ENCODE measurements around the gene EPHA6.

EPHA6 gene

DNA sequence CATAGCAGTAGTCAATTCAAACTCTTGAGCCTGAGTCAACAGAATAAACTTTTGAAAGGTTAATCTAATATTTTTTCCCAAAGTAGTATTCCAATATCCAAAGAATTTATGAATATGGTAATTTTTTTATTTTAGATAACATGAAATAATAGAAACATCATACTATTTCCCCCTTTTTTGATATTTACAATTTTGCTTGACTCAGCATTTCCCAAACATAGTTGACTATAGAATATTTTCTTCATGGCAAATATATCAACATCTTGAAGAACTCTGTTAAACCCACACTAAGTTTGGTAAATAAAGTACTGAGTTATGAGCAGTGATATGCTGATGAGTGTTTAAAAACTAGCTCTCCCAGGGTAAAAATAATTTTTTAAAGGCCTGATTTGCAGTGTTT lies 570.2 kb downstream of the EPHA6 start:
- Histone ChIP-seq H2BK12ac (ENCODE audit: low read length in 2 of 2) (no peak overlapping the region), H3K4me2 (ENCODE audit: low read length, poor library complexity, severe bottlenecking) (no peak overlapping the region), H4K91ac (ENCODE audit: low read length) (no peak overlapping the region), H3K79me1 (replicated peaks; ENCODE audit: low read length, poor library complexity, severe bottlenecking) (no peaks in the 10 kb centered on the region), H3K9ac (ENCODE audit: low read length) (no peak overlapping the region), H3K4me1 (ENCODE audit: control insufficient read depth, insufficient read depth, low read depth, low read length) (no peaks in the 10 kb centered on the region), H3K9me3 (ENCODE audit: control insufficient read depth, low read length) (no peaks in the 10 kb centered on the region), H3K27me3 (ENCODE audit: control insufficient read depth in 1 of 2, insufficient read depth in 1 of 2, low read length in 2 of 2) (no peaks in the 10 kb centered on the region), H2BK120ac (ENCODE audit: low read depth, low read length) (no peak overlapping the region), H2BK5ac (ENCODE audit: low read depth, low read length, poor library complexity, severe bottlenecking) (no peak overlapping the region), H3K27ac (ENCODE audit: low read length, poor library complexity, severe bottlenecking) (no peak overlapping the region), H3K4me3 (ENCODE audit: insufficient read depth in 1 of 2, low read depth in 1 of 2, low read length in 2 of 2) (no peak overlapping the region), H3K14ac (ENCODE audit: low read length in 2 of 2) (no peak overlapping the region), H2AFZ (ENCODE audit: low read depth, low read length) (no peak overlapping the region), H4K8ac (ENCODE audit: low read length) (no peak overlapping the region), H2AK5ac (ENCODE audit: low read length, severe bottlenecking) (no peak overlapping the region), H3K23ac (ENCODE audit: low read length in 2 of 2) (no peak overlapping the region), H3K4ac (ENCODE audit: low read depth in 1 of 2, low read length in 2 of 2) (no peak overlapping the region), H3K18ac (ENCODE audit: low read depth in 1 of 2, low read length in 2 of 2) (no peak overlapping the region), H2BK15ac (ENCODE audit: low read depth, poor library complexity, severe bottlenecking) (no peak overlapping the region), H3K36me3 (ENCODE audit: control insufficient read depth in 1 of 2, insufficient read depth in 2 of 2, low read depth in 1 of 2, low read length in 2 of 2) (no peaks in the 10 kb centered on the region)
- DNase-seq, result no peak

DNA sequence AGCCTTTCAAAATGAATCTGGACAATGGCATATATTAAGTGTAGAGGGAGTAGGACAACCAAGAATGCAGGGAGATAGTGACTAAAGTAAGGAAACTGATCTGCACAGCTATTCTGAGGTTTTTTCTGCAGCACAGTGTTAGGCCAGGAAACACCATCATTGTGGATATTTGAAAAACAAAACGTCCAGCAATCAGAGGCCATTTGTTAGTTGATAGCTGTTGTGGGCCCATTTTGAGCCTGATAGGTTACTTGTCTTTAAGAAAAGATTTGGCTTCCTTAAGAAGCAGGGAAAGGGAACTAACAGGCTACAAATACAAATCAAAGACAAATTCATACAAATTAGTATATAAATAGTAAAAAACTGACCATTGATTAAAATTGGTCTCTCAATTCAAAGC lies 574.4 kb downstream of the EPHA6 start:
- Histone ChIP-seq H3K27ac (ENCODE audit: low read length, poor library complexity, severe bottlenecking) (no peak overlapping the region), H3K27me3 (ENCODE audit: control insufficient read depth in 1 of 2, insufficient read depth in 1 of 2, low read length in 2 of 2) (no peaks in the 10 kb centered on the region), H3K4ac (ENCODE audit: low read depth in 1 of 2, low read length in 2 of 2) (no peak overlapping the region), H3K18ac (ENCODE audit: low read depth in 1 of 2, low read length in 2 of 2) (no peak overlapping the region), H2AFZ (ENCODE audit: low read depth, low read length) (no peak overlapping the region), H3K4me1 (ENCODE audit: control insufficient read depth, insufficient read depth, low read depth, low read length) (no peaks in the 10 kb centered on the region), H2BK15ac (ENCODE audit: low read depth, poor library complexity, severe bottlenecking) (no peak overlapping the region), H4K8ac (ENCODE audit: low read length) (no peak overlapping the region), H4K91ac (ENCODE audit: low read length) (no peak overlapping the region), H3K4me3 (ENCODE audit: insufficient read depth in 1 of 2, low read depth in 1 of 2, low read length in 2 of 2) (no peak overlapping the region), H2BK12ac (ENCODE audit: low read length in 2 of 2) (no peak overlapping the region), H3K9me3 (ENCODE audit: control insufficient read depth, low read length) (no peaks in the 10 kb centered on the region), H3K23ac (ENCODE audit: low read length in 2 of 2) (no peak overlapping the region), H3K14ac (ENCODE audit: low read length in 2 of 2) (no peak overlapping the region), H3K9ac (ENCODE audit: low read length) (no peak overlapping the region), H3K4me2 (ENCODE audit: low read length, poor library complexity, severe bottlenecking) (no peak overlapping the region), H3K79me1 (replicated peaks; ENCODE audit: low read length, poor library complexity, severe bottlenecking) (no peaks in the 10 kb centered on the region), H2BK120ac (ENCODE audit: low read depth, low read length) (no peak overlapping the region), H2AK5ac (ENCODE audit: low read length, severe bottlenecking) (no peak overlapping the region), H3K36me3 (ENCODE audit: control insufficient read depth in 1 of 2, insufficient read depth in 2 of 2, low read depth in 1 of 2, low read length in 2 of 2) (no peaks in the 10 kb centered on the region), H2BK5ac (ENCODE audit: low read depth, low read length, poor library complexity, severe bottlenecking) (no peak overlapping the region)
- no peak for DNase-seq
- WGBS, result 0% methylated on average over 1 of the region's 1 CpG

- H3K23ac ChIP-seq (ENCODE audit: low read length in 2 of 2), result no peak overlapping the region
- DNase-seq, result no peak
These were observed 575.5 kb downstream of the EPHA6 start for GRCh38 chr3:97389936-97390335.

GRCh38 chr3:97391167-97391566 lies 576.8 kb downstream of the EPHA6 start:
- Histone ChIP-seq H2AK5ac (ENCODE audit: low read length, severe bottlenecking) (no peak overlapping the region), H2AFZ (ENCODE audit: low read depth, low read length) (no peak overlapping the region), H3K27ac (ENCODE audit: low read length, poor library complexity, severe bottlenecking) (no peak overlapping the region), H2BK5ac (ENCODE audit: low read depth, low read length, poor library complexity, severe bottlenecking) (no peak overlapping the region), H3K27me3 (ENCODE audit: control insufficient read depth in 1 of 2, insufficient read depth in 1 of 2, low read length in 2 of 2) (no peaks in the 10 kb centered on the region), H3K79me1 (replicated peaks; ENCODE audit: low read length, poor library complexity, severe bottlenecking) (no peaks in the 10 kb centered on the region), H3K4ac (ENCODE audit: low read depth in 1 of 2, low read length in 2 of 2) (no peak overlapping the region), H3K36me3 (ENCODE audit: control insufficient read depth in 1 of 2, insufficient read depth in 2 of 2, low read depth in 1 of 2, low read length in 2 of 2) (no peaks in the 10 kb centered on the region), H2BK15ac (ENCODE audit: low read depth, poor library complexity, severe bottlenecking) (no peak overlapping the region), H3K4me2 (ENCODE audit: low read length, poor library complexity, severe bottlenecking) (no peak overlapping the region), H3K23ac (ENCODE audit: low read length in 2 of 2) (no peak overlapping the region), H3K4me3 (ENCODE audit: insufficient read depth in 1 of 2, low read depth in 1 of 2, low read length in 2 of 2) (no peak overlapping the region), H4K8ac (ENCODE audit: low read length) (no peak overlapping the region), H2BK120ac (ENCODE audit: low read depth, low read length) (no peak overlapping the region), H2BK12ac (ENCODE audit: low read length in 2 of 2) (no peak overlapping the region), H3K9ac (ENCODE audit: low read length) (no peak overlapping the region), H3K18ac (ENCODE audit: low read depth in 1 of 2, low read length in 2 of 2) (no peak overlapping the region), H3K9me3 (ENCODE audit: control insufficient read depth, low read length) (no peaks in the 10 kb centered on the region), H4K91ac (ENCODE audit: low read length) (no peak overlapping the region), H3K14ac (ENCODE audit: low read length in 2 of 2) (no peak overlapping the region), H3K4me1 (ENCODE audit: control insufficient read depth, insufficient read depth, low read depth, low read length) (no peaks in the 10 kb centered on the region)
- WGBS, result 91% methylated on average over 3 of the region's 3 CpGs
- no peak for DNase-seq

More at GRCh38 chr3:97389936-97390335, 575.5 kb downstream of the EPHA6 start:
- Histone ChIP-seq H2AK5ac (ENCODE audit: low read length, severe bottlenecking) (no peak overlapping the region), H3K27me3 (ENCODE audit: control insufficient read depth in 1 of 2, insufficient read depth in 1 of 2, low read length in 2 of 2) (no peaks in the 10 kb centered on the region), H2BK15ac (ENCODE audit: low read depth, poor library complexity, severe bottlenecking) (no peak overlapping the region), H2BK12ac (ENCODE audit: low read length in 2 of 2) (no peak overlapping the region), H3K4me2 (ENCODE audit: low read length, poor library complexity, severe bottlenecking) (no peak overlapping the region), H3K4me1 (ENCODE audit: control insufficient read depth, insufficient read depth, low read depth, low read length) (no peaks in the 10 kb centered on the region), H2BK5ac (ENCODE audit: low read depth, low read length, poor library complexity, severe bottlenecking) (no peak overlapping the region), H3K14ac (ENCODE audit: low read length in 2 of 2) (no peak overlapping the region), H3K36me3 (ENCODE audit: control insufficient read depth in 1 of 2, insufficient read depth in 2 of 2, low read depth in 1 of 2, low read length in 2 of 2) (no peaks in the 10 kb centered on the region), H2AFZ (ENCODE audit: low read depth, low read length) (no peak overlapping the region), H2BK120ac (ENCODE audit: low read depth, low read length) (no peak overlapping the region), H3K4ac (ENCODE audit: low read depth in 1 of 2, low read length in 2 of 2) (no peak overlapping the region), H4K91ac (ENCODE audit: low read length) (no peak overlapping the region), H3K4me3 (ENCODE audit: insufficient read depth in 1 of 2, low read depth in 1 of 2, low read length in 2 of 2) (no peak overlapping the region), H3K9me3 (ENCODE audit: control insufficient read depth, low read length) (no peaks in the 10 kb centered on the region), H3K79me1 (replicated peaks; ENCODE audit: low read length, poor library complexity, severe bottlenecking) (no peaks in the 10 kb centered on the region), H4K8ac (ENCODE audit: low read length) (no peak overlapping the region), H3K27ac (ENCODE audit: low read length, poor library complexity, severe bottlenecking) (no peak overlapping the region), H3K9ac (ENCODE audit: low read length) (no peak overlapping the region), H3K18ac (ENCODE audit: low read depth in 1 of 2, low read length in 2 of 2) (no peak overlapping the region)
- 69% methylated on average over 1 of the region's 1 CpG for WGBS
